Hematopoietic multipotent progenitor cell (in vitro differentiated cells): ENCODE results near the gene IL6R. TPM values are rescaled to one million over a fixed set of nuclear protein-coding genes. Genes with fewer than 3 reads are reported as not detected.

Experiments
- DNase-seq, 3 donors: peaks; one replicate each; pipeline ENCODE4 v3.0.0-alpha.2; 2011 to 2015; ENCODE audit warnings: low read depth in 2 of 3, low spot score in 2 of 3
- total RNA-seq: library from RNA; depleted of rRNA; stranded (reverse); fragments of >200 nt; gene quantifications from one replicate; pipeline ENCODE4 v1.2.3, GENCODE V29; 2012

Gene IL6R
- total RNA-seq, 1 donor: 110 TPM

DNA sequence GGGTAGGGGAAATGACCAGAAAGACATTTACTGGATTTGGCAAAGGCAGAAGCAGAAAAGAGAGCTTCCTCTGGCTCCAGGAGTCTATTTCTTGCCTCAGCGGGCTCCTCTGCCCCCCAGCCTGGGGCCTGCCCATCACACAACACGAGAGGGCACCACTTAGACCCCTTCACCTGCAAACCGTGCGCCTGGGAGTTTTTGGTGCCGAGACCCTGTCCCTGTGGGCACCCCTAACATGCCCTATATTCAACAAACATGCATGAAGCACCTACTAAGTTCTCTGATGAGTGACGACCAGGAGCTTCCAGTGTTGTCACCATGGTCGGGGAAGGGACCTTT is 18.8 kb downstream of the IL6R start:
- no peak for DNase-seq

DNA sequence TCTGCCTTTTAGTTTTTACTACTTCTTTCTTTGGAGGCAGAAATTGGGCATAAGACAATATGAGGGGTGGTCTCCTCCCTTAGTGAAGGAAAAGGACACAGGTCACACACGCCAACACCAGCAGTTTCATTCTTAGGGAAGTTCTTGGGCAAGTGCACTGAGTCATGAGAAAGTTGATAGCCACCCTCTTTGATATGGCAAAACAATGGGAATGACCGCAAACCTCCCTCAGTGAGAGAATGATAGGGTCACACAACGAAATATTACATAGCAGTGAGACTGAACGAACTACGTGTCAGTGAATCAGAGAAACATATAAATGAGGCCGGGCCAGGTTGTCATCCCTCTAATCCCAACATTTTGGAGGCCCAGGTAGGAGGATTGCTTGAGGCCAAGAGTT is 20.0 kb downstream of the IL6R start:
- no peak for DNase-seq

DNA sequence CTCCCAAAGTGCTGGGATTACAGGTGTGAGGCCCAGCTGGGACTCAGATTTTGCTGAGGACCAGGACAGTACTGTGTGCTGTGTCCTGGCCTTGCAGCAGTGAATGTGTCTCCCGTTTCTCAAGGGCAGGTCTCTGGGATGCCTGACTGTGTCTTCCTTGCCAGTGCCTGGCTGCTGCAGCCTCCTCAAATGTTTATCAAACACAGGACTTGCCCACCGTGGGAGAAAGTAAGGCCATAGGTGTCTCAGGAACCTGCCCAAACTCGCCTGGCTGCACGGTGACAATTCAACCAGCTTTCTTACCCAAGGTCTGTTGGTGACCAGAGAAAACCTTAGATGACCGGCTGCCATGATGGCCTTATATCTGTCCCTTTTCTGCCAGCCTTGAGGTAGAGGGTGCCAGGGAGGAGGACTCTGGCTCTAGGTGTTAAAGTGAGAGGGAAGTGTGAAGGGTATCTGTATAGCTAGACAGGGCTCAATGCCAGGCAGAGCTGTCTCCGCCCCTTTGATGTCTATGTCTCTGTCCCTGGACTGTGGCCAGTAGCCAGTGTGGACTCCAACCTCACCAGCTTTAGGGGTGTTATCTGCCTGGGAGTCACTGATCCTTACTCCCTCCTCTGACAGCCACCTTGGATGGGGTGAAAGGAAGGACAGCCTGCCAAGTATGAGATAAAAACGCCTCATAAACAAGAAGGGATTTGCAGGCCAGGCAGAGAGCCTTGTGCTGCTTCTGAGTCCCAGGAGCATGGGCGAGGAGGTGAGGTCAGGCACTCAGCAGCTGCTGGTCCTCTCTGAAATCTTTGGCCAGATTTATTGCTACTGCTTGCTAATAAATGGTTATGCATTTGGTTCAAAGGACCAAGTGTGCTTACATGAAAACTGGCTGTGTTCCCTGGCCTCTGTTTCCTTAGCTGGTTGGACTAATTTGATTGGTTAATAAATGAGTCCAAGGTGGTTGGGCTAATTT is 22.3 kb downstream of the IL6R start:
- no peak for DNase-seq

GRCh38 chr1:154429118-154429517 is 24.0 kb downstream of the IL6R start:
- DNase-seq: no peak

GRCh38 chr1:154429841-154430611 is 24.9 kb downstream of the IL6R start:
- no peak for DNase-seq

GRCh38 chr1:154430903-154431302 is 25.8 kb downstream of the IL6R start:
- no peak for DNase-seq

DNA sequence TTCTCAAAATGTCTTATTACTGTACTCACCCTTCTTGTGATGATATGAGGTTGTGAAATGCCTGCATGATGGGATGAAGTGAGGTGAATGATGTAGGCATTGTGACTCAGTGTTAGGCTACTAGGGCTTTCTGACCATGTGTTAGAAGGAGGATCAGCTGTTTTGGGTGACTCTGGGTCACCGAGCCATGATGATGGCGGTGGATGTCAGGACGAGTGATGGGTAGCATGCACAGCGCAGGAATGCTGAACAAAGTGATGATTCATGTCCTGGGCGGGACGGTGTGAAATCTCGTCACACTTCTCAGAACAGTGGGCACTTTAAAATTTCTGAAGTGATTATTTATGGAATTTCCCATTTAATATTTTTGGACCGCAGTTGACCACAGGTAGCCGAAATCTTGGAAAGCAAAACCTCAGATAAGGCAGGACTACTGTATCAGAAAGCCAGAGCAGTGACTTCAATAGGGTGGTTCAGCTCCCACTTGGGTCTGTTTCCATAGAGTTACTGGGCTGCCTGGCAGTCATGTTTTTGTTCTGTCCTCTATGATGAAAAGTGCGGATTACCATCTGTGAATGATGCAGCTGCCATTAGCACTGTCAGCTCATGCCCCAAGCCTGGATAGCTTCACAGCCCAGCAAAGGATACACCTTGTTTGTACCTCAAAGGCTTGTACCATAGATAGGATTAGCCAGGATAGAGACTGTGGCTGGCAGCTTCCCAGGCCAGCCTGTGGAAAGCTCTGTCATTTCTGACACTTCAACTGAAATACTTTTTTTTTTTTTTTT is 26.6 kb downstream of the IL6R start:
- DNase-seq: no peak

GRCh38 chr1:154433161-154433764 is 28.1 kb downstream of the IL6R start:
- no peak for DNase-seq

GRCh38 chr1:154434346-154435085 is 29.4 kb downstream of the IL6R start:
- DNase-seq: no peak

- no peak for DNase-seq
These were observed 30.6 kb downstream of the IL6R start for GRCh38 chr1:154435599-154436200.

- DNase-seq: no peak
These were observed 31.3 kb downstream of the IL6R start for GRCh38 chr1:154436433-154436832.

DNA sequence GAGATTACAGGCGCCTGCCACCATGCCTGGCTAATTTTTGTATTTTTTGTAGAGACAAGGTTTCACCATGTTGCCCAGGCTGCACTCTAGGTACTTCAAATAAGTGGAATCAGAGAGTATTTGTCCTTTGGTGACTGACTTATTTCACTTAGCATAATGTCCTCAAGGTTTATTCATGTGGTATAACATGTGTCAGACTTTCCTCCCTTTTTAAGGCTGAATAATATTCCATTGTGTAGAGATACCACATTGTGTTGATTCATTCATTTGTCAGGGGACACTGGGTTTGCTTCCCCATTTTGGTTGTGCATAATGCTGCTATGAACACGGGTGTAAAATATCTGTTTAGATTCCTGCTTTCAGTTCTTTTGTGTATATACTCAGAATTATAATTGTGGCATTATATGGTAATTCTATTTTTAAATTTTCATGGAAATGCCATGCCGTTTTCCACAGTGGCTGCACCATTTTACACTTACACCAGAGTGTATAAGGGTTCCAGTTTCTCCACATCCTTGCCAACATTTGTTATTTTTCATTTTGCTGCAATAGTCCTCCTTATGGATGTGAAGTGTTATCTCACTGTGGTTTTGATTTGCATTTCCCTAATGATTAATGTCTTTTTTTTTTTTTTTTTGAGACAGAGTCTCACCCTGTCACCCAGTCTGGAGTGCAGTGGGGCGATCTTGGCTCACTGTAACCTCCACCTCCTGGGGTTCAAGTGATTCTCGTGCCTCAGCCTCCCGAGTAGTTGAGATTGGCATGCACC is 35.1 kb downstream of the IL6R start:
- no peak for DNase-seq

DNA sequence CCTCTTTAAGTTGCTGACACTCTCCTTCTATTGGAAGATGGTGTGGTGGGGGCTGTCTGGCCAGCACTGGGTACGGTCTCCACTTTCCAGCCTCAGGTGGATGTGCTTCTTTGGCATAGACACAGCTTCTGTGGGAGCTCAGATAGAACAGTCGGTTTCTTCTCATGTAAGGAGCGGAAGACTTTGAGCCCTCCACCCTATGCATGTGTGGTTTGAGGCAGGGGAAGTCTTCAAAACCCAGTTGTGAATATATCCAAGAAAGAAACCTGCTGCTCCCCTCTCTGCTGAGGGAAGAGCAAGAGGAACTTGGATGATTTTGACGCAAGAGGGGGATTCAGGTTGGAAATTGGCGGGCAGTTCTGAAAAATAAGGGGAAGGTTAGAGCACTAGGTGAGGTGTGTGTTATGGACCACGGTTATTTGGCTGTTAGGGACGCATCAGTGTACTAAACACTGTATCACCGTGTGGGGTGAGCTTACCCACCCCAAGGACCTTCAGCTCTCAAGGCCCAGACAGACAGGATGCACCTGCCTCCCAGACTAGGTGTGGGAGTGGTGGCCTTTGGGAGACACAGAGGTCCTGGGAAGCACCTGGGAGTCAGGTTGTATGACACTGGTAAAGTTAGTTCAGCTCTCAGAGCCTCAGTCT is 36.2 kb downstream of the IL6R start:
- DNase-seq: no peak

- no peak for DNase-seq
These were observed 37.0 kb downstream of the IL6R start for GRCh38 chr1:154442006-154442740.

DNA sequence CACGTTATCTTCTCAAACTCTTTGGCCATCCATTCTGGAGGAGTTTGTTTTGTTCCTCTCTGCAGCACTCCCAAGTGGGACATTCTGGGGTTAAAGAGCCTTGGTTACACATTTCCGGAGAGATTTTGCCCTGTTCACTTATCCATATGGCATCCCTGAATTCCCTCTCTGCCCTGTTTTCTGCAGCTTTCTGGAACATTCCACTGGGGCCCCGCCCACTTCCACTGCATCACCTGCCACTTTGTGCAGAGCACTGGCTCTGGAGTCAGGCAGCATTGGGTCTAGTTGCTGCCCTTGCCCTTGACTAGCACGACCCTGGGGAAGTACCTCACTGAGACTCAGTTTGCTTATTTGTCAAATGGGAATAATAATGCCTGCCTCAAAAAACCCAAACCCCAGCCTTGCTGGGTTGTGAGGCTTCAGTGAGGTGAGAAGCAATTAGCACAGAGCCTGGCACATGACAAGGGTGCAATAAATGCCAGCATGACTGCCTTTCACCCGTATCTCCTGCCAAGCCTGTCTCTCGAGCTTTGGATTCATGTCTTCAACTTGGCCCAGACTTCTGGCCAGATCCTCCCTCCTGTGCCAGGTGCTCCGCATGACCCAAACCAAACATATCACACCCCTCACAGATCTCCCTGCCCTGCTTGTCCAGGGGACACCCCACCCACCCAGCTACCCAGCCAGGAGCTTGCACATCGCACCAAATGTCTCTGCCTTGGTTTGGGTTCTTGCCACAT is 38.3 kb downstream of the IL6R start:
- DNase-seq: no peak

DNA sequence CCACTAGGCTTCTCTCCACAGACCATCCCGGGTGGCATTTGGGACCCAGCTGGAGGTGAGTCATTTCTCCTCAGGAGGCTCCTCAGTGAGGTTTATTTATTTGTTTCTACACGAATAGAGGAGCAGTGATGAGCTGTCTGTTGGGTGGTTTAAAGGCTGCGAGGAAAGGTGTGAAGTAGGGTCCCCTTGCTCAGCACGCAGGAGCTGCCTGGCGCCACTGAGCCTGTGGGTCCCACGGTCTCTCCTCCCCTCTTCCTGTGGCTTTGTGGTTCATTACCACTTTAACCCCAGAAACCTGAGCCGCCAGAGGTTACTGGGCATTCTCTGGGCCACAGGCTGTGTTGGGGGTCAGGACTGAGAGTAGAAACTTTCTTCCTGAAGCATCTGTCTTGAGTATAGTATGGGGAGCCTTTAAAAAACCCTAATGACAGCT is 39.9 kb downstream of the IL6R start:
- no peak for DNase-seq

DNA sequence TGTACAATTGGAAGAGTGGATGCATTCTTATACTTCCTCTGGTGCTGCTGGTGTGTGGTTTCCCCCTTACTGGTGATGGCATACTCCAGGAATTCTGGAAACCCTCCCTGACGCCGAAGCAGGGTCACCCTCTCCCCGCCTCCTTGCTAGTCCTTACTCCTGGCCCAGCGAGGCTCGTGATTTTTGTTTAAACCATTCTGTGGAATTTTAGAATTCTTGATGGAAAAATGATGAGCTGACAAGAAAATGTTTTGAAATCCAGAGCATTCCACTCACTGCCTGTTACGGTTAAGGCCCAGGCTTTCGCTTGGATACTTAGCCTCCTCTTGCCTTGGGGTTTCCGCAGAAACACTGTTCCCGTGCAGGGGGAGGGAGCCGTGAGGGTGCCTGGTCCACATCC is 41.1 kb downstream of the IL6R start:
- no peak for DNase-seq
